Adrenal gland (tissue), 12 donors: ENCODE results near the gene C3AR1. TPM values are rescaled to one million over a fixed set of nuclear protein-coding genes. Genes with fewer than 3 reads are reported as not detected.
A peak's percentile ranks its signal among the peaks of the same experiment; 100 is the strongest.

Source experiments
- DNase-seq, 7 donors: peaks; one replicate each; pipeline ENCODE4 v3.0.0-alpha.2; 2019 to 2020
- H3K27ac ChIP-seq, 5 donors: fragments of 200-600 bp; sonication (generic) in 4 of 5; 1 replicate in 3 of 5; 2 replicates in 2 of 5; pipeline versions ENCODE4 v1.5.1 to v1.8.0; 2016 to 2020; ENCODE audit warnings: mild to moderate bottlenecking in 1 of 5
- H3K27me3 ChIP-seq: fragments of 200-600 bp; 2 replicates; pipeline ENCODE4 v1.8.0; 2021
- H3K36me3 ChIP-seq, 2 donors: fragments of 200-600 bp; replicated peaks in 1 of 2; 1 replicate in 1 of 2; 2 replicates in 1 of 2; pipeline versions ENCODE4 v1.5.1 to v1.8.0; 2018 to 2022
- H3K4me1 ChIP-seq, 2 donors: fragments of 200-600 bp; replicated peaks in 1 of 2; 1 replicate in 1 of 2; 2 replicates in 1 of 2; pipeline versions ENCODE4 v1.5.1 to v1.8.0; 2018 to 2021
- H3K4me3 ChIP-seq, 4 donors: fragments of 200-600 bp; sonication (generic) in 3 of 4; one replicate each; pipeline ENCODE4 v1.5.1; 2016 to 2018
- H3K9me3 ChIP-seq, 3 donors: fragments of 200-600 bp; sonication (generic) in 1 of 3; replicated peaks in 1 of 3; 1 replicate in 2 of 3; 2 replicates in 1 of 3; pipeline versions ENCODE4 v1.5.1 to v1.8.0; 2016 to 2021
- CTCF ChIP-seq, 6 experiments: fragments of 450-650 bp in 4 of 6; fragments of 200-600 bp in 2 of 6; sonication (generic) in 1 of 6; IDR thresholded peaks; 1 replicate in 5 of 6; 2 replicates in 1 of 6; pipeline versions ENCODE4 v1.5.1 to v1.8.0; 2016 to 2021; ENCODE audit warnings: antibody characterized with exemption in 6 of 6, mild to moderate bottlenecking in 2 of 6, moderate library complexity in 1 of 6
- POLR2A ChIP-seq, 2 donors: fragments of 450-650 bp; IDR thresholded peaks; one replicate each; pipeline ENCODE4 v1.6.1; 2017; ENCODE audit warnings: antibody characterized with exemption in 2 of 2, mild to moderate bottlenecking in 2 of 2, moderate library complexity in 1 of 2
- WGBS, 4 donors: extraction: QIAGEN DNeasy Blood & Tissue Kit in 2 of 4; methylation state at CpG; one replicate each; pipeline versions ENCODE4 v1.1.5 to v1.1.7; 2013 to 2017; 5-methylcytosine and 5-hydroxymethylcytosine counted together
- intact Hi-C, 2 donors: fragments of 100-400 bp; cut with DNase I; formaldehyde crosslinking; loops; one replicate each; pipeline versions ENCODE4 v1.14.1 to v1.15.0; 2022 to 2023
- polyA plus RNA-seq, 3 donors: library from polyadenylated mRNA; stranded (reverse); fragments of 200-250 nt in 2 of 3; fragments of 350-450 nt in 1 of 3; fragmentation: Illumina TruSeq in 1 of 3; extraction: RNeasy Lipid Tissue Mini Kit (QIAGEN cat#74804) in 1 of 3; gene quantifications; one replicate each; pipeline ENCODE4 v1.2.3, GENCODE V29; 2013 to 2014
- total RNA-seq, 9 donors: library from RNA; depleted of rRNA in 4 of 9; stranded (reverse); fragments of >200 nt in 4 of 9; fragments of 120-200 nt in 1 of 9; fragmentation: NEBNext Ultra II Directional in 1 of 9; extraction: Animal tissue kit (Norgen Biotek cat#: 25700) in 1 of 9; gene quantifications; one replicate each; pipeline versions ENCODE4 v1.1.0 to v1.2.4, GENCODE V29; 2013 to 2023
- donor health status: healthy with polysubstance abuse.
- donor health status: Bipolar disorder and iron deficiency.
- donor health status: DM: yes; HTN: yes; CAD: no.
- donor health status: DM: no; HTN: no; CAD: no.
- donor health status: DM: no; HTN: no; CAD: no.
- donor health status: DM: yes; HTN: yes; CAD: no.

Gene C3AR1
- total and polyA plus RNA-seq, 12 donors, result 3.3 to 40.3 (median 20.1) TPM

GRCh38 chr12:8036346-8036745 lies 29.8 kb downstream of the C3AR1 start:
- H3K27me3 ChIP-seq, result no peaks in the 10 kb centered on the region
- TF ChIP-seq CTCF (IDR thresholded peaks at IDR 0.05) (no peak), POLR2A (IDR thresholded peaks at IDR 0.05) (no peak)
- peaks cover 32 to 67% of the 10 kb centered on the region in 2 donors for H3K4me1 ChIP-seq
- H3K9me3 ChIP-seq, result no peaks in the 10 kb centered on the region
- intact Hi-C loops, result no loop called here
- DNase-seq, result no peak
- WGBS, 4 donors, result 78 to 89% (median 81%) methylated on average over 8 of the region's 8 CpGs
- H3K4me3 ChIP-seq, result no peak overlapping the region
- H3K27ac ChIP-seq, result no peak overlapping the region
- peaks cover 0 to 21% of the 10 kb centered on the region in 2 donors for H3K36me3 ChIP-seq

GRCh38 chr12:8035440-8036010 lies 30.6 kb downstream of the C3AR1 start:
- no peaks in the 10 kb centered on the region for H3K27me3 ChIP-seq
- peaks cover 32 to 67% of the 10 kb centered on the region in 2 donors for H3K4me1 ChIP-seq
- H3K36me3 ChIP-seq, result peaks cover 0 to 12% of the 10 kb centered on the region in 2 donors
- WGBS, 4 donors, result 66 to 81% (median 72%) methylated on average over 4 to 5 of the region's 5 CpGs
- H3K27ac ChIP-seq, result peak overlapping the region in 2 of 5 donors; percentile 13 to 95
- no peak for DNase-seq
- H3K4me3 ChIP-seq, result no peak overlapping the region
- H3K9me3 ChIP-seq, result no peaks in the 10 kb centered on the region
- TF ChIP-seq CTCF (IDR thresholded peaks at IDR 0.05) (no peak), POLR2A (IDR thresholded peaks at IDR 0.05) (no peak)
- intact Hi-C loops, result no loop called here

- Histone ChIP-seq H3K36me3 (peaks cover 0 to 5% of the 10 kb centered on the region in 2 donors), H3K27ac (peak overlapping the region in 2 of 5 donors; percentile 13 to 95), H3K4me1 (peaks cover 32 to 67% of the 10 kb centered on the region in 2 donors), H3K9me3 (no peaks in the 10 kb centered on the region), H3K27me3 (no peaks in the 10 kb centered on the region), H3K4me3 (peak overlapping the region in 1 of 4 donors; percentile 98)
- no peak for DNase-seq
- TF ChIP-seq POLR2A (IDR thresholded peaks at IDR 0.05) (no peak), CTCF (IDR thresholded peaks at IDR 0.05) (no peak)
- intact Hi-C loops, result no loop called here
Observed at GRCh38 chr12:8034802-8035201, 31.4 kb downstream of the C3AR1 start.

GRCh38 chr12:8033153-8034044 lies 32.8 kb downstream of the C3AR1 start:
- intact Hi-C loops, result no loop called here
- Histone ChIP-seq H3K36me3 (peaks cover 0 to 4% of the 10 kb centered on the region in 2 donors), H3K4me3 (peak overlapping the region; percentile 55 to 98 (median 86)), H3K27ac (peak overlapping the region in 4 of 5 donors; percentile 78 to 98 (median 93)), H3K9me3 (no peaks in the 10 kb centered on the region), H3K4me1 (peaks cover 24 to 56% of the 10 kb centered on the region in 2 donors), H3K27me3 (no peaks in the 10 kb centered on the region)
- peak; percentile 30 to 78 (median 58) for DNase-seq
- no peak for TF ChIP-seq POLR2A (IDR thresholded peaks at IDR 0.05)
- no peak for TF ChIP-seq CTCF (IDR thresholded peaks at IDR 0.05)
- WGBS, 4 donors, result 2 to 7% (median 5%) methylated on average over 13 to 17 of the region's 17 CpGs
